ENCODE results near the gene UBAP1L. TPM values are rescaled to one million over a fixed set of nuclear protein-coding genes. Genes with fewer than 3 reads are reported as not detected.

The UBAP1L gene
- total RNA-seq, 4 donors from 2014 or later: 2.0 to 8.2 (median 4.4) TPM

GRCh38 chr15:65084500-65085206 lies 30.3 kb downstream of the UBAP1L start:
- WGBS, 2 donors (ENCODE audit: low coverage in 1 of 2): 81% methylated on average over 7 of the region's 7 CpGs; no CpG with 5 or more reads in 1 of the 2 donors
- TF ChIP-seq POLR2AphosphoS5 (IDR thresholded peaks at IDR 0.05) (no peak), POLR2A (IDR thresholded peaks at IDR 0.05) (no peak), CTCF (IDR thresholded peaks at IDR 0.05) (no peak), EP300 (IDR thresholded peaks at IDR 0.05; ENCODE audit: low read depth) (no peak)
- in situ Hi-C loops (cut with MboI; ENCODE audit: low pct_ligation_motif_present in 1 of 4, low pct_unique_long_range_greater_than_20kb in 1 of 4, low sequenced_read_pairs in 3 of 4) (loop anchor here in 1 of 4 donors (10.0 kb wide), 1 partner anchor 50 kb away; no protein-coding TSS in a partner anchor), intact Hi-C loops (cut with DNase I; ENCODE audit: low total_unique reads) (no loop called here)
- H3K36me3 ChIP-seq: no peaks in the 10 kb centered on the region
- H3K27ac ChIP-seq: peak overlapping the region in 1 of 4 donors; percentile 23
- H3K4me3 ChIP-seq: no peak overlapping the region
- H3K27me3 ChIP-seq: no peaks in the 10 kb centered on the region
- peaks cover 34 to 59% (median 49%) of the 10 kb centered on the region in 4 donors for H3K4me1 ChIP-seq
- DNase-seq: no peak
- no peaks in the 10 kb centered on the region for H3K9me3 ChIP-seq

GRCh38 chr15:65083262-65083701 lies 31.7 kb downstream of the UBAP1L start:
- Histone ChIP-seq H3K4me3 (no peak overlapping the region), H3K27me3 (no peaks in the 10 kb centered on the region), H3K27ac (peak overlapping the region; percentile 19 to 56 (median 42)), H3K4me1 (peaks cover 21 to 50% (median 36%) of the 10 kb centered on the region in 4 donors), H3K9me3 (no peaks in the 10 kb centered on the region), H3K36me3 (no peaks in the 10 kb centered on the region)
- TF ChIP-seq CTCF (IDR thresholded peaks at IDR 0.05) (peak in 3 of 5 experiments; percentile 12 to 18 (median 12)), POLR2A (IDR thresholded peaks at IDR 0.05) (no peak), POLR2AphosphoS5 (IDR thresholded peaks at IDR 0.05) (no peak), EP300 (IDR thresholded peaks at IDR 0.05; ENCODE audit: low read depth) (no peak)
- intact Hi-C loops (cut with DNase I; ENCODE audit: low total_unique reads): no loop called here
- in situ Hi-C loops (cut with MboI; ENCODE audit: low pct_ligation_motif_present in 1 of 4, low pct_unique_long_range_greater_than_20kb in 1 of 4, low sequenced_read_pairs in 3 of 4): loop anchor here in 1 of 4 donors (10.0 kb wide), 1 partner anchor 48 kb away; no protein-coding TSS in a partner anchor
- 48 to 72% methylated on average over 5 to 7 of the region's 7 CpGs for WGBS, 2 donors (ENCODE audit: low coverage in 1 of 2)
- DNase-seq: no peak

GRCh38 chr15:65082303-65082953 lies 32.6 kb downstream of the UBAP1L start:
- H3K27me3 ChIP-seq: no peaks in the 10 kb centered on the region
- 2 to 12% methylated on average over 6 to 7 of the region's 7 CpGs for WGBS, 2 donors (ENCODE audit: low coverage in 1 of 2)
- H3K27ac ChIP-seq: peak overlapping the region; percentile 35 to 56 (median 42)
- in situ Hi-C loops (cut with MboI; ENCODE audit: low pct_ligation_motif_present in 1 of 4, low pct_unique_long_range_greater_than_20kb in 1 of 4, low sequenced_read_pairs in 3 of 4): loop anchor here in 1 of 4 donors (10.0 kb wide), 1 partner anchor 48 kb away; no protein-coding TSS in a partner anchor
- peaks cover 12 to 48% (median 36%) of the 10 kb centered on the region in 4 donors for H3K4me1 ChIP-seq
- H3K9me3 ChIP-seq: no peaks in the 10 kb centered on the region
- peak; percentile 39 for TF ChIP-seq POLR2A (IDR thresholded peaks at IDR 0.05)
- TF ChIP-seq CTCF (IDR thresholded peaks at IDR 0.05): no peak
- TF ChIP-seq POLR2AphosphoS5 (IDR thresholded peaks at IDR 0.05): peak in 2 of 3 donors; percentile 21 to 50
- DNase-seq: peak; percentile 69
- intact Hi-C loops (cut with DNase I; ENCODE audit: low total_unique reads): no loop called here
- no peaks in the 10 kb centered on the region for H3K36me3 ChIP-seq
- no peak overlapping the region for H3K4me3 ChIP-seq

- Histone ChIP-seq H3K36me3 (no peaks in the 10 kb centered on the region), H3K27ac (peak overlapping the region; percentile 3 to 56 (median 38)), H3K4me3 (no peak overlapping the region), H3K9me3 (no peaks in the 10 kb centered on the region), H3K4me1 (peaks cover 8 to 41% (median 31%) of the 10 kb centered on the region in 4 donors), H3K27me3 (no peaks in the 10 kb centered on the region)
- TF ChIP-seq CTCF (IDR thresholded peaks at IDR 0.05) (no peak), POLR2A (IDR thresholded peaks at IDR 0.05) (no peak), POLR2AphosphoS5 (IDR thresholded peaks at IDR 0.05) (no peak), EP300 (IDR thresholded peaks at IDR 0.05; ENCODE audit: low read depth) (no peak)
- WGBS, 2 donors (ENCODE audit: low coverage in 1 of 2): 81% methylated on average over 5 of the region's 5 CpGs; no CpG with 5 or more reads in 1 of the 2 donors
- in situ Hi-C loops (cut with MboI; ENCODE audit: low pct_ligation_motif_present in 1 of 4, low pct_unique_long_range_greater_than_20kb in 1 of 4, low sequenced_read_pairs in 3 of 4) (loop anchor here in 1 of 4 donors (10.0 kb wide), 1 partner anchor 47 kb away; no protein-coding TSS in a partner anchor), intact Hi-C loops (cut with DNase I; ENCODE audit: low total_unique reads) (no loop called here)
- DNase-seq: no peak
These were observed 33.2 kb downstream of the UBAP1L start for GRCh38 chr15:65081758-65082157.
